PC-3 (cell line): Measurements from ENCODE around the gene CACNA1C. TPM values are rescaled to one million over a fixed set of nuclear protein-coding genes. Genes with fewer than 3 reads are reported as not detected.

Experiments
- ATAC-seq: fragments of 200-7000 bp; cut with Tn5 transposase; 2 replicates; pipeline ENCODE4 v1.9.1; 2020; ENCODE audit warnings: mild to moderate bottlenecking, moderate library complexity
- BruUV-seq: library from RNA; stranded (reverse); fragments of 400-500 nt; replicated peaks from 2 replicates; lab custom pipeline; 2021; lab: Mats Ljungman, UMichigan
- CTCF ChIA-PET: fragments of 300-600 bp; sonication (Branson Sonifier 250); formaldehyde crosslinking; loops from one replicate; lab custom pipeline; 2022; ENCODE audit warnings: antibody characterized with exemption; lab: Charles Lee
- POLR2A ChIA-PET: fragments of 300-600 bp; sonication (Branson Sonifier 250); formaldehyde crosslinking; loops from one replicate; lab custom pipeline; 2022; ENCODE audit warnings: antibody characterized with exemption; ENCODE audit not compliant: unreplicated experiment; lab: Charles Lee
- DNase-seq: peaks from one replicate; pipeline ENCODE4 v3.0.0-alpha.2; 2015
- H2AFZ ChIP-seq: fragments of 300-600 bp; sonication (generic); 2 replicates; pipeline ENCODE4 v1.6.0; 2016; ENCODE audit warnings: antibody characterized with exemption, low read length
- H3F3A ChIP-seq: fragments of 300-600 bp; sonication (generic); one replicate; pipeline ENCODE4 v1.6.0; 2017; ENCODE audit warnings: antibody characterized with exemption, low read length, control low read depth, mild to moderate bottlenecking; ENCODE audit not compliant: unreplicated experiment
- H3K27ac ChIP-seq: fragments of 300-600 bp; sonication (generic); 2 replicates; pipeline ENCODE4 v1.5.1; 2016; ENCODE audit warnings: mild to moderate bottlenecking, low read length
- H3K27me3 ChIP-seq: fragments of 300-600 bp; sonication (generic); 2 replicates; pipeline ENCODE4 v1.6.1; 2016; ENCODE audit warnings: low read length, mixed read lengths
- H3K36me3 ChIP-seq: fragments of 300-600 bp; sonication (generic); 2 replicates; pipeline ENCODE4 v1.6.1; 2016; ENCODE audit warnings: low read depth, mixed run types, low read length, mixed read lengths
- H3K4me1 ChIP-seq: fragments of 300-600 bp; sonication (generic); 2 replicates; pipeline ENCODE4 v1.5.1; 2016; ENCODE audit warnings: low read length; ENCODE audit not compliant: insufficient read depth
- H3K4me2 ChIP-seq: fragments of 300-600 bp; sonication (generic); 2 replicates; pipeline ENCODE4 v1.6.0; 2016; ENCODE audit warnings: low read length
- H3K4me3 ChIP-seq: fragments of 300-600 bp; sonication (generic); 2 replicates; pipeline ENCODE4 v1.5.1; 2016; ENCODE audit warnings: mild to moderate bottlenecking, low read length, mixed read lengths
- H3K79me2 ChIP-seq: fragments of 300-600 bp; sonication (generic); 2 replicates; pipeline ENCODE4 v1.6.1; 2017; ENCODE audit warnings: low read length, mixed read lengths
- H3K9ac ChIP-seq: fragments of 300-600 bp; sonication (generic); 2 replicates; pipeline ENCODE4 v1.6.0; 2016; ENCODE audit warnings: mild to moderate bottlenecking, low read length
- H3K9me2 ChIP-seq: fragments of 300-600 bp; sonication (generic); replicated peaks from 2 replicates; pipeline ENCODE4 v1.6.1; 2016; ENCODE audit warnings: mixed run types, low read length, mixed read lengths
- H3K9me3 ChIP-seq: fragments of 300-600 bp; sonication (generic); 2 replicates; pipeline ENCODE4 v1.6.1; 2016; ENCODE audit warnings: low read length, mixed read lengths
- H4K20me1 ChIP-seq: fragments of 300-600 bp; sonication (generic); 2 replicates; pipeline ENCODE4 v1.6.1; 2016; ENCODE audit warnings: low read length, mixed read lengths
- EZH2 ChIP-seq: fragments of 300-600 bp; sonication (generic); IDR thresholded peaks from one replicate; pipeline ENCODE4 v1.6.1; 2017; ENCODE audit warnings: antibody characterized with exemption, mild to moderate bottlenecking, low read length; ENCODE audit not compliant: unreplicated experiment
- EZH2phosphoT487 ChIP-seq: fragments of 300-600 bp; sonication (generic); IDR thresholded peaks from 2 replicates; pipeline ENCODE4 v1.6.1; 2018; ENCODE audit warnings: mild to moderate bottlenecking, antibody characterized with exemption, low read length, borderline replicate concordance
- intact Hi-C: fragments of 100-400 bp; cut with micrococcal nuclease; formaldehyde crosslinking; loops from 2 replicates; pipeline ENCODE4 v1.9.0; 2023
- total RNA-seq: library from RNA; depleted of rRNA; stranded (reverse); fragments of >200 nt; gene quantifications from 2 replicates; pipeline ENCODE4 v1.2.3, GENCODE V29; 2014
- TF ChIP-seq, protein P1 (sequence below): fragments of 300-600 bp; sonication (generic); conservative IDR thresholded peaks from 2 replicates; pipeline ENCODE4 v1.5.1; 2017; ENCODE audit warnings: antibody characterized with exemption, low read depth, mild to moderate bottlenecking, low read length

The CACNA1C gene
- total RNA-seq, 1 experiment from 2014 or later: not detected

GRCh38 chr12:2431810-2432209, 379.0 kb downstream of the CACNA1C start:
- TF ChIP-seq, protein P1, sequence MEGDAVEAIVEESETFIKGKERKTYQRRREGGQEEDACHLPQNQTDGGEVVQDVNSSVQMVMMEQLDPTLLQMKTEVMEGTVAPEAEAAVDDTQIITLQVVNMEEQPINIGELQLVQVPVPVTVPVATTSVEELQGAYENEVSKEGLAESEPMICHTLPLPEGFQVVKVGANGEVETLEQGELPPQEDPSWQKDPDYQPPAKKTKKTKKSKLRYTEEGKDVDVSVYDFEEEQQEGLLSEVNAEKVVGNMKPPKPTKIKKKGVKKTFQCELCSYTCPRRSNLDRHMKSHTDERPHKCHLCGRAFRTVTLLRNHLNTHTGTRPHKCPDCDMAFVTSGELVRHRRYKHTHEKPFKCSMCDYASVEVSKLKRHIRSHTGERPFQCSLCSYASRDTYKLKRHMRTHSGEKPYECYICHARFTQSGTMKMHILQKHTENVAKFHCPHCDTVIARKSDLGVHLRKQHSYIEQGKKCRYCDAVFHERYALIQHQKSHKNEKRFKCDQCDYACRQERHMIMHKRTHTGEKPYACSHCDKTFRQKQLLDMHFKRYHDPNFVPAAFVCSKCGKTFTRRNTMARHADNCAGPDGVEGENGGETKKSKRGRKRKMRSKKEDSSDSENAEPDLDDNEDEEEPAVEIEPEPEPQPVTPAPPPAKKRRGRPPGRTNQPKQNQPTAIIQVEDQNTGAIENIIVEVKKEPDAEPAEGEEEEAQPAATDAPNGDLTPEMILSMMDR: no peak
- TF ChIP-seq EZH2phosphoT487: no peak
- no peak for TF ChIP-seq EZH2
- H3K9me2 ChIP-seq: no peaks in the 10 kb centered on the region
- ATAC-seq: no peak
- H3K27me3 ChIP-seq: peaks cover 47% of the 10 kb centered on the region
- BruUV-seq: no TSS peak
- intact Hi-C loops: no loop called here
- H3K27ac ChIP-seq: no peak overlapping the region
- H3K4me2 ChIP-seq: no peak overlapping the region
- H3K36me3 ChIP-seq: no peaks in the 10 kb centered on the region
- CTCF ChIA-PET: no interaction called here
- H3K79me2 ChIP-seq: no peaks in the 10 kb centered on the region
- H2AFZ ChIP-seq: no peak overlapping the region
- H3K4me3 ChIP-seq: no peak overlapping the region
- POLR2A ChIA-PET: no interaction called here
- no peaks in the 10 kb centered on the region for H4K20me1 ChIP-seq
- no peak overlapping the region for H3K9ac ChIP-seq
- no peak for DNase-seq
- H3K9me3 ChIP-seq: no peaks in the 10 kb centered on the region
- no peaks in the 10 kb centered on the region for H3F3A ChIP-seq
- no peaks in the 10 kb centered on the region for H3K4me1 ChIP-seq

DNA sequence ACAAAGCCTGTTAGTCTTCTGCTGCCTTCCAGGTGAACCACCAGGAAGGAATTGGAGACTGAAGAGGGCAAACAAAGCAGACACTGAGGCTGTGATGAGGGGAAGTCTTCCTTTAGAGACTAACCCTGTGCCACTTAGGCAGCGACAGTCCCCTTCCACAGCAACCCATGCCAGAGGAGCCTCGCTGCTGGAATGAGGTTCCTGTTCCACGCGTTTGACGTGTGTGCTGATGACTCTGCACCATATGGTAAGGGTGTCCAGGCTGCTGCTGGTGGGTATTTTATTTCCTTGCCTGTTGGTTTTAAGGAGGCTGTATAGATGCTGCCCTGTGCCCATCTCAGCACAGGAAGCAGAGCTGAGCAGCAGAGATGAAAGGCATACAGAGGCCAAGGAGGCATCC, 380.1 kb downstream of the CACNA1C start:
- Histone ChIP-seq H3K27ac (no peak overlapping the region), H3K27me3 (peaks cover 43% of the 10 kb centered on the region), H2AFZ (no peak overlapping the region), H3F3A (no peaks in the 10 kb centered on the region), H3K4me2 (no peak overlapping the region), H4K20me1 (no peaks in the 10 kb centered on the region), H3K36me3 (no peaks in the 10 kb centered on the region), H3K9me3 (no peaks in the 10 kb centered on the region), H3K4me1 (no peaks in the 10 kb centered on the region), H3K9ac (no peak overlapping the region), H3K4me3 (no peak overlapping the region), H3K79me2 (no peaks in the 10 kb centered on the region), H3K9me2 (no peaks in the 10 kb centered on the region)
- DNase-seq: no peak
- no peak for ATAC-seq
- TF ChIP-seq EZH2phosphoT487: no peak
- ChIA-PET POLR2A (no interaction called here), CTCF (no interaction called here)
- intact Hi-C loops: no loop called here
- BruUV-seq: no TSS peak

DNA sequence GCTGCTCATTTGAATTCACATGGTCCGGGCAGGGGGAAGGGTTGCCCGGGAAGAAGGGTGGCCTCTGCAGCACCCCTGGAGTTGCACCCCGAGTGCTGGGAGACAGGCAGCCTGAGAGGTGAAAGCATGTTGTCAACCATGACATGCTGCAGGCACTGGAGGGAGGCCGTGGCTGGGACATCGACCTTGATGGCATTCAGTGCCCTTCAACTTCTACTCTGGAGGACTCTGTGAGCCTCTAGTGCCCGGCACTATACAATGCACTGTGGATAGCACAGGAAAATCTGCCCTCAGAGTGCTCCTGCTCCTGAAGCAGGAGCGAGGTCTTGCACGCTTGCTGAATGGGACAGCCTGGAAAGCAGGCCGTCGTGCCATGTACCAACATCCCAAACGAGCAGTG, 382.7 kb downstream of the CACNA1C start:
- H3K27ac ChIP-seq: no peak overlapping the region
- intact Hi-C loops: no loop called here
- ATAC-seq (no peak), DNase-seq (no peak)
- CTCF ChIA-PET: no interaction called here
- H3K9me2 ChIP-seq: no peaks in the 10 kb centered on the region
- TF ChIP-seq, protein P1: no peak
- TF ChIP-seq EZH2phosphoT487 (no peak), EZH2 (no peak)
- POLR2A ChIA-PET: no interaction called here
- no peak overlapping the region for H3K9ac ChIP-seq
- H2AFZ ChIP-seq: no peak overlapping the region
- no peaks in the 10 kb centered on the region for H3K79me2 ChIP-seq
- no peaks in the 10 kb centered on the region for H3K4me1 ChIP-seq
- no peaks in the 10 kb centered on the region for H4K20me1 ChIP-seq
- H3K9me3 ChIP-seq: no peaks in the 10 kb centered on the region
- no peaks in the 10 kb centered on the region for H3F3A ChIP-seq
- H3K4me2 ChIP-seq: no peak overlapping the region
- H3K4me3 ChIP-seq: no peak overlapping the region
- no peaks in the 10 kb centered on the region for H3K36me3 ChIP-seq
- H3K27me3 ChIP-seq: peaks cover 31% of the 10 kb centered on the region
- no TSS peak for BruUV-seq
